Measurements from ENCODE around the gene ANP32A. TPM values are rescaled to one million over a fixed set of nuclear protein-coding genes. Genes with fewer than 3 reads are reported as not detected.

The ANP32A gene
- total and polyA plus RNA-seq, 3 donors from 2014 or later = 32.9 to 49.5 (median 41.3) TPM

DNA sequence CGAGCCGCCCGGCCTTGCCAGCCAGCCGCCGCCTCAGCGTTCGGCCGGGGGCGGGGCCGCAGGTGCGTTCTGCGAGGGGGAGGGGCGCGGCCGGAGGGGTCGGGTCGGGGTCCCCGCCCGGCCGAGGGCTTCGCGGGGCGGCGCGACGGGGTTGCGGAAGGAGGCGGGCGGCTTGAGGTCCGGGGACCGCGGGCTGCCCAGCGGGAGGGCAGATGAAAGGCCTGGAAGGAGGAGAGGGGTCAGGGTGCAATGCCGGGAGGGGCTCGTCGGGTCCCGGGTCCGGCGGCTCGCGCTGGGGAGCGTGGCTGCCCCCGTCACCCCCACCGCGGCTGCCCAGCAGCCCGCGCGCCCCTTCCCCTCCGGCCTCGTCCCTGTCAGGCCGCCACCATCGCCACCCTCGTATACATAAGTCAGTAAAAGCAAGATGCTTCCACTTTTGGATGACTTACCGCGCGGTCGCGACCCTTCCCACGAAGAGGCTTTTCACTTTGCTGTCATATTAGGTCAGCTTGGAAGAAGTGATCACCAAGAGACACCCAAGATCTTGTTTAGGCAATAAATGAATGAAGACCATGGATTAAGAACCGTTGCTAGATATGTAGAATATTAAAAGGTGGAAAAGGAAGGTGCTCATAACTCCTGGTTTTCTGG is 620 bp upstream of the ANP32A start:
- intact Hi-C loops (cut with DNase I; ENCODE audit: low total_unique reads) = no loop called here
- H3K27me3 ChIP-seq = no peaks in the 10 kb centered on the region
- H3K4me3 ChIP-seq = peak overlapping the region; percentile 75 to 90
- no peaks in the 10 kb centered on the region for H3K9me3 ChIP-seq
- WGBS, 2 donors = 0 to 1% methylated on average over 8 to 59 of the region's 60 CpGs
- DNase-seq = peak; percentile 33
- TF ChIP-seq, protein P1, sequence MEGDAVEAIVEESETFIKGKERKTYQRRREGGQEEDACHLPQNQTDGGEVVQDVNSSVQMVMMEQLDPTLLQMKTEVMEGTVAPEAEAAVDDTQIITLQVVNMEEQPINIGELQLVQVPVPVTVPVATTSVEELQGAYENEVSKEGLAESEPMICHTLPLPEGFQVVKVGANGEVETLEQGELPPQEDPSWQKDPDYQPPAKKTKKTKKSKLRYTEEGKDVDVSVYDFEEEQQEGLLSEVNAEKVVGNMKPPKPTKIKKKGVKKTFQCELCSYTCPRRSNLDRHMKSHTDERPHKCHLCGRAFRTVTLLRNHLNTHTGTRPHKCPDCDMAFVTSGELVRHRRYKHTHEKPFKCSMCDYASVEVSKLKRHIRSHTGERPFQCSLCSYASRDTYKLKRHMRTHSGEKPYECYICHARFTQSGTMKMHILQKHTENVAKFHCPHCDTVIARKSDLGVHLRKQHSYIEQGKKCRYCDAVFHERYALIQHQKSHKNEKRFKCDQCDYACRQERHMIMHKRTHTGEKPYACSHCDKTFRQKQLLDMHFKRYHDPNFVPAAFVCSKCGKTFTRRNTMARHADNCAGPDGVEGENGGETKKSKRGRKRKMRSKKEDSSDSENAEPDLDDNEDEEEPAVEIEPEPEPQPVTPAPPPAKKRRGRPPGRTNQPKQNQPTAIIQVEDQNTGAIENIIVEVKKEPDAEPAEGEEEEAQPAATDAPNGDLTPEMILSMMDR (IDR thresholded peaks at IDR 0.05) = no peak
- no peak for TF ChIP-seq POLR2A (IDR thresholded peaks at IDR 0.05)
- peaks cover 7% of the 10 kb centered on the region for H3K4me1 ChIP-seq
- no peaks in the 10 kb centered on the region for H3K36me3 ChIP-seq (ENCODE audit: low read depth, missing control alignments)
- H3K27ac ChIP-seq = peak overlapping the region; percentile 61 to 98

DNA sequence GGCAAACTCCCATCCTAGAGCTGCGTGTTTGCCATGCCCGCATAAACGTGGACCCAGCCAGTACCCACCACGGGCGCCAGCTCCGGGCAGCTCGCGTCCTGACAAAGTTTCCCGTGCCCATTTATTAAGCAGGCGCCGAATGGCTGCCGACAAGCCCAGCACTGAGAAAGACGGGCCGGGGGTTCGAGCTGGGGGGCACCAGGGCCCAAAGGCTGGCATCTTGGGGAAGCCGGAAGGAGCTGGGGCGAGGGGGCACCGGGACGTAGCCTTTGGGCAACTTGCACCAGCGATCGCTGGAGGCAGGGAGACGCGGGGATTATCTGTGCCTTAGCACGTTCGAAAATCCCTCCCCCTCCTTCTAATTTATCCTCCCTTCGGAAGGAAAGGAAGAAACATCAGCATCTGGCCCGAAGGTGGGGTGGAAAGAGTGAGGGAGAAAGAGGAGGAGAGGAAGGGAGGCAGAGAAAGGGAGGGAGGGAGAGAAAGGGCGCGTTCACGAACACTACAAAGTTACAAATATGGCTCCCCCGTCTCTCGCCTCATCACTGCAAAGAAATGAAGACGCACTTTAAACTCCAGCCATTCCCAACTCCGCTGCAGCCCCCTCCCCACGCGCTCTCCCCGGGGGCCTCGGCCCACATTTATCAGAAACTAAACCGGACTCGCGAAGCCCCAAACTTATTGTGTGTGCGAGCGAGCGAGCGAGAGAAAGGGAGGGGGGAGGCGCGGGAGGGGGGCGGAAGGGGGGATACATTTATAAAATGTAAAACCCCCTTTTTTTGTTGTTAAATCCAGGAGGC is 1.0 kb downstream of the ANP32A start:
- peak overlapping the region; percentile 98 to 99 for H3K27ac ChIP-seq
- WGBS, 2 donors = 0 to 1% methylated on average over 18 to 48 of the region's 48 CpGs
- TF ChIP-seq POLR2A (IDR thresholded peaks at IDR 0.05) = no peak
- TF ChIP-seq, protein P1 (IDR thresholded peaks at IDR 0.05) = no peak

DNA sequence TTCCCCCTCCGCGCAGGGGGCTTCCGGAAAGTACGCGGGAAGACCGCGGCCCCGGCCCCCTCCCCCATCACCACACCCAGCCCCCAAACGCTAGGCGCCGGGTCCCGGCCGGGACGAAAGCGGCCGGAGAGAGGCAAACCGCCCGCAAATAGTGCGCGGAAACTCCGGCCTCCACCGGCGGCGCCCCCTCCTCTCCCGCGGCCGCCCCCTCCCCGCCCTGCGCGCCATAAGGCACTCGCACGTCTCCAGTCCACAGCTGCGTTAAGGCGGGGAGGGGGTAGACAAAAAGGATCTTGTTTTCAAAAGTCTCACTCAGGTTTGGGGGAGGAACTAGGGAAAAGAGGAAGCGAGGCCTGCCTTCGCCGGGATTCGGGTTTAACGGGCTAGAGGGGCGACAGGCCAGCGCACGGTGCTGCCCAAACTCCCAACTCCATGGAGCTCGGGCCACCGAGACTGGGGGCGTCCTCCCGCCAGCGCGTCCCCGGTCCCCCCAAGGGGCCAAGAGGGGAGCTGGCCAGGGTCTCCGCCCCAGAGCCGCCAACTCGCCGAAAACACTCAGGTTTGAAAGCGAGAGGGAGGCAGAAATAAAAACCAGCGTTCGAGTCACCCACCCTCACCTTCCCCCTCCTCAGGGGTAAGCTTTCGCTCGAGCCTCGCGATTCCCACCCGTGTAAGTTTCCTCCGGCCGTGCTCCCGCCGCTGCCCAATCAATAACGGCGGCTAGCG is 1.8 kb downstream of the ANP32A start:
- DNase-seq = peak; percentile 49
- 1% methylated on average over 43 to 68 of the region's 68 CpGs for WGBS, 2 donors
- Histone ChIP-seq H3K4me3 (peak overlapping the region; percentile 75 to 90), H3K27ac (peak overlapping the region; percentile 98 to 99), H3K36me3 (ENCODE audit: low read depth, missing control alignments) (no peaks in the 10 kb centered on the region), H3K9me3 (no peaks in the 10 kb centered on the region), H3K27me3 (no peaks in the 10 kb centered on the region), H3K4me1 (peaks cover 7% of the 10 kb centered on the region)
- intact Hi-C loops (cut with DNase I; ENCODE audit: low total_unique reads) = no loop called here
- TF ChIP-seq, protein P1 (IDR thresholded peaks at IDR 0.05) = no peak
- TF ChIP-seq POLR2A (IDR thresholded peaks at IDR 0.05) = no peak

More for the DNA sequence above, 1.0 kb downstream of the ANP32A start:
- H3K36me3 ChIP-seq (ENCODE audit: low read depth, missing control alignments) = no peaks in the 10 kb centered on the region
- peaks cover 7% of the 10 kb centered on the region for H3K4me1 ChIP-seq
- no peaks in the 10 kb centered on the region for H3K27me3 ChIP-seq
- no peaks in the 10 kb centered on the region for H3K9me3 ChIP-seq
- intact Hi-C loops (cut with DNase I; ENCODE audit: low total_unique reads) = no loop called here
- DNase-seq = peak; percentile 73
- peak overlapping the region; percentile 75 to 90 for H3K4me3 ChIP-seq

DNA sequence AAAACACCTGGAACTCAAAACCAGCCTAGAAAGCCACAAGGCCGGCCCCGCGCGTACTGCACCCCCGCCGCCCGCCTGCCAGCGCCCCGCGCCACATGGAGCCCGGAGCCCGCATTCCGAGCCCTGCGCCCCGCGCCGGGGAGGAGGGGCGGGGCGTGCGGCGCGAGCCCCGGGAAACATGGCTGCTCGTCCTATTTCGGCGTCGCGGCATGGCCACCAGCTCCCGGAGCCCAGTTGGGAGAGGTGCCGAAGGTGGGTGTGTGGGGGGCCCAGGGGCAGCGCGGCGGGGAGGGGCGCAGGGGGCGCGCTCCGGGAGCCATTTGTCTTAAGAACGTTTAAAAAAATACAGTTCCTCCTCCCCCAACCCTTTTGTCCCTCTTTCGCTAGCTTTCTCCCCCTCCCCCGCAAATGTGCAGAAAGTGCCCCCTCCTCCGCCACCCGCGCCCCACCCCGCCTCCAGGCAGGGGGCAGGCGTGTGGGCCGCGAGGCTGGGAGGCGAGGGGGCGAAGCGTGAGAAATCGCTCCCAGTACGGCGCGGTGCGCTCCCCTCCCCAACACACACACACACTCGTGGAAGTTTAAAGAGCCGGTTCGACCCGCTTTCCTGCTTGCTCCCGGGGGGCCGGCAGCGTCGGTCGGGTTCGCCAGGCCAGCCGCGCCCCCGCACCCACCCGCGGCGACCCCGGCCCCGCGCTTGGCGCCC is 2.5 kb downstream of the ANP32A start:
- peak; percentile 77 for DNase-seq
- H3K4me1 ChIP-seq = peaks cover 7% of the 10 kb centered on the region
- H3K9me3 ChIP-seq = no peaks in the 10 kb centered on the region
- no peaks in the 10 kb centered on the region for H3K27me3 ChIP-seq
- H3K36me3 ChIP-seq (ENCODE audit: low read depth, missing control alignments) = no peaks in the 10 kb centered on the region
- TF ChIP-seq, protein P1 (IDR thresholded peaks at IDR 0.05) = no peak
- no peak for TF ChIP-seq POLR2A (IDR thresholded peaks at IDR 0.05)
- H3K4me3 ChIP-seq = peak overlapping the region; percentile 75 to 90
- intact Hi-C loops (cut with DNase I; ENCODE audit: low total_unique reads) = no loop called here
- H3K27ac ChIP-seq = peak overlapping the region; percentile 98 to 99
- 0 to 1% methylated on average over 14 to 67 of the region's 75 CpGs for WGBS, 2 donors

Data from testis (tissue), 3 donors.